ENCODE data around the gene CYCS.

GRCh38 chr7:25158966-25159365, 33.9 kb upstream of the CYCS start:
- no peak for TF ChIP-seq CTCF (conservative IDR thresholded peaks at IDR 0.05; ENCODE audit: low read length)
- no peak for TF ChIP-seq EZH2phosphoT487 (IDR thresholded peaks at IDR 0.05; ENCODE audit: borderline replicate concordance, low read depth, low read length)
